KMS-11 (cell line): Measurements from ENCODE around the gene PDE4D.

Experiments used
- H2AFZ ChIP-seq: fragments of 200-600 bp; sonication (generic); 2 replicates; pipeline ENCODE4 v1.6.1; 2016; ENCODE audit warnings: antibody characterized with exemption, mixed run types, low read depth
- H3K27ac ChIP-seq: fragments of 200-600 bp; sonication (generic); 2 replicates; pipeline ENCODE4 v1.6.1; 2016; ENCODE audit warnings: mild to moderate bottlenecking, mixed run types
- H3K27me3 ChIP-seq: fragments of 200-600 bp; sonication (generic); 2 replicates; pipeline ENCODE4 v1.6.1; 2017; ENCODE audit warnings: mild to moderate bottlenecking, low read depth, mixed run types, moderate library complexity; ENCODE audit not compliant: insufficient read depth
- H3K36me3 ChIP-seq: fragments of 200-600 bp; sonication (generic); 2 replicates; pipeline ENCODE4 v1.6.1; 2017; ENCODE audit warnings: mild to moderate bottlenecking, mixed run types; ENCODE audit not compliant: insufficient read depth
- H3K4me1 ChIP-seq: fragments of 200-600 bp; sonication (generic); 2 replicates; pipeline ENCODE4 v1.6.1; 2016; ENCODE audit warnings: mild to moderate bottlenecking, low read depth, mixed run types; ENCODE audit not compliant: poor library complexity, severe bottlenecking
- H3K4me2 ChIP-seq: fragments of 200-600 bp; sonication (generic); 2 replicates; pipeline ENCODE4 v1.7.0; 2016; ENCODE audit warnings: mild to moderate bottlenecking, mixed run types
- H3K4me3 ChIP-seq: fragments of 200-600 bp; sonication (generic); IDR thresholded peaks from 2 replicates; pipeline ENCODE4 v1.6.1; 2017; ENCODE audit warnings: low read depth, low read length, mixed read lengths; ENCODE audit not compliant: insufficient read depth
- H3K79me2 ChIP-seq: fragments of 200-600 bp; sonication (generic); 2 replicates; pipeline ENCODE4 v1.6.1; 2016; ENCODE audit warnings: low read depth, mixed run types; ENCODE audit not compliant: insufficient read depth
- H3K9ac ChIP-seq: fragments of 200-600 bp; sonication (generic); 2 replicates; pipeline ENCODE4 v1.6.1; 2016; ENCODE audit warnings: mild to moderate bottlenecking, mixed run types
- H4K20me1 ChIP-seq: fragments of 200-600 bp; sonication (generic); 2 replicates; pipeline ENCODE4 v1.6.1; 2016; ENCODE audit warnings: mild to moderate bottlenecking, mixed run types; ENCODE audit not compliant: insufficient read depth
- TF ChIP-seq, protein P1 (sequence below): fragments of 200-600 bp; sonication (generic); conservative IDR thresholded peaks from 2 replicates; pipeline ENCODE4 v1.6.1; 2017; ENCODE audit warnings: low read depth, mild to moderate bottlenecking, antibody characterized with exemption, low read length, moderate library complexity, mixed read lengths

The PDE4D gene

DNA sequence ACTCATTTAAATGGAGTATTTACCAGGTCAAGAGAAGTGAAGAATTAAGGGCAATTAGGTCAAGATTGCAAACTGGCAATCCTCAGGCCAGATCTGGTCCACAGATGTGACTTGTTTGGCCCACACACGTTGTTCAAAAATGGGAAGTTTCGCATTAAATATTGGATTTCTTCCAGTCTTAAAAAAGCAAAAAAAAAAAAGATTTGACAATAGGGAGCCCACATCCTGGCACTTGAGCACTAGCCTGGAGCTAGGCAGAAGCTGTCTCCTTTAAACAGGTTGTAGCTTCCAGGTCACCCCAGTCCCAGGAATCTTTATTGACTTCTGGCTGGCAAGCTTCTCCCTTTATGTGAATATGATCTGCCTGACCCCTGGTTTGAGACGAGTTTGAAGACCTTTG, 790.2 kb downstream of the PDE4D start:
- Histone ChIP-seq H3K4me1 (peaks cover 9% of the 10 kb centered on the region), H3K79me2 (no peaks in the 10 kb centered on the region), H4K20me1 (no peaks in the 10 kb centered on the region), H3K36me3 (no peaks in the 10 kb centered on the region), H3K9ac (no peak overlapping the region), H3K27me3 (no peaks in the 10 kb centered on the region), H3K4me2 (no peak overlapping the region), H3K4me3 (no peak overlapping the region), H2AFZ (no peak overlapping the region), H3K27ac (no peak overlapping the region)
- TF ChIP-seq, protein P1, sequence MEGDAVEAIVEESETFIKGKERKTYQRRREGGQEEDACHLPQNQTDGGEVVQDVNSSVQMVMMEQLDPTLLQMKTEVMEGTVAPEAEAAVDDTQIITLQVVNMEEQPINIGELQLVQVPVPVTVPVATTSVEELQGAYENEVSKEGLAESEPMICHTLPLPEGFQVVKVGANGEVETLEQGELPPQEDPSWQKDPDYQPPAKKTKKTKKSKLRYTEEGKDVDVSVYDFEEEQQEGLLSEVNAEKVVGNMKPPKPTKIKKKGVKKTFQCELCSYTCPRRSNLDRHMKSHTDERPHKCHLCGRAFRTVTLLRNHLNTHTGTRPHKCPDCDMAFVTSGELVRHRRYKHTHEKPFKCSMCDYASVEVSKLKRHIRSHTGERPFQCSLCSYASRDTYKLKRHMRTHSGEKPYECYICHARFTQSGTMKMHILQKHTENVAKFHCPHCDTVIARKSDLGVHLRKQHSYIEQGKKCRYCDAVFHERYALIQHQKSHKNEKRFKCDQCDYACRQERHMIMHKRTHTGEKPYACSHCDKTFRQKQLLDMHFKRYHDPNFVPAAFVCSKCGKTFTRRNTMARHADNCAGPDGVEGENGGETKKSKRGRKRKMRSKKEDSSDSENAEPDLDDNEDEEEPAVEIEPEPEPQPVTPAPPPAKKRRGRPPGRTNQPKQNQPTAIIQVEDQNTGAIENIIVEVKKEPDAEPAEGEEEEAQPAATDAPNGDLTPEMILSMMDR = no peak

DNA sequence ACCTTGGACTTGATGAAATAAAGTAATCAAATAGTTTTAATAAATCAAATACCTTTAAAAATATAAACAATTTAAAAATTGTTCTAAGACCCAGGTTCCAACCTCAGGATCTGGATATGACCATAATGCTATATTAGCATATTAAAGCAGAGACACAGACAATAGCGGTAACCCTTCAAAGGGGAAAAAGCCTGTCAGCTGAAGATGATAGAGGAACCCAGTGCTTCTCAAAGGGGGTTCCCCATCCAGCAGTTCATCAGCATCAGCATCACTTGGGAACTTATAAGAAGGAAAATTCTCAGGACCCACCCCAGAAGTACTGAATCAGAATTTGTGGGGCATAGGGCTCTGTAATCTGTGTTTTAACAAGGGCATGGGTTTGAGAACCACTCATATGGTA, 791.1 kb downstream of the PDE4D start:
- Histone ChIP-seq H3K4me2 (no peak overlapping the region), H3K4me1 (peaks cover 9% of the 10 kb centered on the region), H3K36me3 (no peaks in the 10 kb centered on the region), H3K9ac (no peak overlapping the region), H3K27me3 (no peaks in the 10 kb centered on the region), H3K27ac (no peak overlapping the region), H3K79me2 (no peaks in the 10 kb centered on the region), H4K20me1 (no peaks in the 10 kb centered on the region), H2AFZ (no peak overlapping the region), H3K4me3 (no peak overlapping the region)
- TF ChIP-seq, protein P1 = no peak

DNA sequence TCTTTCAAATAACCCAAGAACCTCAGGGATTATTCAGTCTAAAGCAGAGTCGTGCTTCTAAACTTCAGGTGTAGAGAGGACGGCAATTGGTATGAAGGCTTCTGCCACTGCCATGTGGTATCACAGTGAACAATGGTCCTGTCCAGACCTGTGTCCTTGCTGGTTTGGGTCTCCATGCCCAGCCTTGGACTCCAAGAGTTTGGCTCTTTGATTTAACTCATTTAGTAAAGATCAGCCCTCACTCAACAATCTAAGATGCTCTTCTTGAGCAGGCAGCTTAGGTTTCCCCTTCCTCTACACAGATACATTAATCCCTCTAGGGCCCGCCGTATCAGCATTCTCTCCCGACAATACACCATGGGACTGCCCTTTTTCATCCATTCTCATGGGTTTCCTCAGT, 792.7 kb downstream of the PDE4D start:
- no peak overlapping the region for H3K27ac ChIP-seq
- no peak overlapping the region for H3K4me3 ChIP-seq
- H3K79me2 ChIP-seq = no peaks in the 10 kb centered on the region

DNA sequence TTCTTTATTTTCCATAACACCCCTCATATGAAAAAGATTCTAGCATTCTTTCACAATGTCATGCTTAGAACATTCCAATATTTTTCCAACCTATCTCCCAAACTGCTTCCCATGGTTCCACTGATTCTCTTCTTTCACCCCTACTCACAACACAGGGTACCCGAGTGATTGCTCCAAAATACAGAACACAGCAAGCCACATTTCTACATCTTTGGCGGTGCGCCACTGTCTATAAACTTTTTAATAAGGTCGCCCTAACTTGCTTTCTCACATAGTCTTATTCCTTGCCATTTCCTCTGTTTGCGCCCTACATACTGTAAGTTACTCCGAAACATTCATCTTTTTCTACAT, 793.6 kb downstream of the PDE4D start:
- H3K27me3 ChIP-seq = no peaks in the 10 kb centered on the region
- TF ChIP-seq, protein P1 = no peak
- no peak overlapping the region for H3K4me3 ChIP-seq
- no peak overlapping the region for H2AFZ ChIP-seq
- H3K79me2 ChIP-seq = no peaks in the 10 kb centered on the region
- no peak overlapping the region for H3K9ac ChIP-seq
- H3K27ac ChIP-seq = no peak overlapping the region
- H3K4me1 ChIP-seq = peaks cover 9% of the 10 kb centered on the region
- no peaks in the 10 kb centered on the region for H3K36me3 ChIP-seq
- H3K4me2 ChIP-seq = no peak overlapping the region
- H4K20me1 ChIP-seq = no peaks in the 10 kb centered on the region

More for the DNA sequence above, 792.7 kb downstream of the PDE4D start:
- Histone ChIP-seq H3K27me3 (no peaks in the 10 kb centered on the region), H2AFZ (no peak overlapping the region), H3K4me1 (peaks cover 9% of the 10 kb centered on the region), H4K20me1 (no peaks in the 10 kb centered on the region), H3K36me3 (no peaks in the 10 kb centered on the region), H3K9ac (no peak overlapping the region), H3K4me2 (no peak overlapping the region)
- TF ChIP-seq, protein P1 = no peak
